Mesothelial cell of epicardium (in vitro differentiated cells): ENCODE results near the gene CPA1. TPM values are rescaled to one million over a fixed set of nuclear protein-coding genes. Genes with fewer than 3 reads are reported as not detected.

Experiments
- DNase-seq, 2 experiments: peaks; one replicate each; pipeline ENCODE4 v3.0.0; 2021; ENCODE audit warnings: low spot score in 2 of 2; ENCODE audit not compliant: unreplicated experiment in 2 of 2
- H3K27ac Mint-ChIP-seq: 2 replicates; pipeline ENCODE4 v1.8.0; 2021; ENCODE audit warnings: mixed read lengths
- H3K27me3 Mint-ChIP-seq: 2 replicates; pipeline ENCODE4 v1.8.0; 2021; ENCODE audit warnings: low read depth, mixed read lengths
- H3K36me3 Mint-ChIP-seq: 2 replicates; pipeline ENCODE4 v1.8.0; 2021; ENCODE audit warnings: mixed read lengths
- H3K4me1 Mint-ChIP-seq: 2 replicates; pipeline ENCODE4 v1.8.0; 2021; ENCODE audit warnings: mixed read lengths
- H3K4me3 Mint-ChIP-seq: 2 replicates; pipeline ENCODE4 v1.8.0; 2021; ENCODE audit warnings: mild to moderate bottlenecking, moderate library complexity, mixed read lengths
- H3K9me3 Mint-ChIP-seq: 2 replicates; pipeline ENCODE4 v1.8.0; 2021; ENCODE audit warnings: mixed read lengths
- total RNA-seq: library from RNA; stranded (reverse); gene quantifications from 3 replicates; pipeline ENCODE4 v1.2.1, GENCODE V29; 2021
- TF ChIP-seq, protein P1 (sequence below): fragments of 200-600 bp; sonication (generic); IDR thresholded peaks from one replicate; pipeline ENCODE4 v1.5.0; 2021; ENCODE audit warnings: antibody characterized with exemption; ENCODE audit not compliant: unreplicated experiment

The CPA1 gene
- total RNA-seq, 1 donor from 2014 or later = 1.1 TPM

- H3K4me3 Mint-ChIP-seq = no peak overlapping the region
- no peaks in the 10 kb centered on the region for H3K9me3 Mint-ChIP-seq
- peaks cover 64% of the 10 kb centered on the region for H3K4me1 Mint-ChIP-seq
- DNase-seq = no peak
- TF ChIP-seq, protein P1, sequence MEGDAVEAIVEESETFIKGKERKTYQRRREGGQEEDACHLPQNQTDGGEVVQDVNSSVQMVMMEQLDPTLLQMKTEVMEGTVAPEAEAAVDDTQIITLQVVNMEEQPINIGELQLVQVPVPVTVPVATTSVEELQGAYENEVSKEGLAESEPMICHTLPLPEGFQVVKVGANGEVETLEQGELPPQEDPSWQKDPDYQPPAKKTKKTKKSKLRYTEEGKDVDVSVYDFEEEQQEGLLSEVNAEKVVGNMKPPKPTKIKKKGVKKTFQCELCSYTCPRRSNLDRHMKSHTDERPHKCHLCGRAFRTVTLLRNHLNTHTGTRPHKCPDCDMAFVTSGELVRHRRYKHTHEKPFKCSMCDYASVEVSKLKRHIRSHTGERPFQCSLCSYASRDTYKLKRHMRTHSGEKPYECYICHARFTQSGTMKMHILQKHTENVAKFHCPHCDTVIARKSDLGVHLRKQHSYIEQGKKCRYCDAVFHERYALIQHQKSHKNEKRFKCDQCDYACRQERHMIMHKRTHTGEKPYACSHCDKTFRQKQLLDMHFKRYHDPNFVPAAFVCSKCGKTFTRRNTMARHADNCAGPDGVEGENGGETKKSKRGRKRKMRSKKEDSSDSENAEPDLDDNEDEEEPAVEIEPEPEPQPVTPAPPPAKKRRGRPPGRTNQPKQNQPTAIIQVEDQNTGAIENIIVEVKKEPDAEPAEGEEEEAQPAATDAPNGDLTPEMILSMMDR = no peak
- no peaks in the 10 kb centered on the region for H3K27me3 Mint-ChIP-seq
- H3K36me3 Mint-ChIP-seq = no peaks in the 10 kb centered on the region
- peak overlapping the region; percentile 93 for H3K27ac Mint-ChIP-seq
These were observed 28.6 kb upstream of the CPA1 start for GRCh38 chr7:130351791-130352090.

GRCh38 chr7:130352194-130353074 is 27.9 kb upstream of the CPA1 start:
- Mint-ChIP-seq H3K27ac (peak overlapping the region; percentile 93), H3K4me1 (peaks cover 71% of the 10 kb centered on the region), H3K27me3 (no peaks in the 10 kb centered on the region), H3K9me3 (no peaks in the 10 kb centered on the region), H3K4me3 (no peak overlapping the region), H3K36me3 (no peaks in the 10 kb centered on the region)
- DNase-seq = no peak
- TF ChIP-seq, protein P1 = no peak

- no peak for DNase-seq
- no peaks in the 10 kb centered on the region for H3K36me3 Mint-ChIP-seq
- H3K27ac Mint-ChIP-seq = peak overlapping the region; percentile 73
- H3K9me3 Mint-ChIP-seq = no peaks in the 10 kb centered on the region
- H3K4me1 Mint-ChIP-seq = peaks cover 74% of the 10 kb centered on the region
- no peaks in the 10 kb centered on the region for H3K27me3 Mint-ChIP-seq
- TF ChIP-seq, protein P1 = no peak
- no peak overlapping the region for H3K4me3 Mint-ChIP-seq
These were observed 27.1 kb upstream of the CPA1 start for GRCh38 chr7:130353196-130353595.

DNA sequence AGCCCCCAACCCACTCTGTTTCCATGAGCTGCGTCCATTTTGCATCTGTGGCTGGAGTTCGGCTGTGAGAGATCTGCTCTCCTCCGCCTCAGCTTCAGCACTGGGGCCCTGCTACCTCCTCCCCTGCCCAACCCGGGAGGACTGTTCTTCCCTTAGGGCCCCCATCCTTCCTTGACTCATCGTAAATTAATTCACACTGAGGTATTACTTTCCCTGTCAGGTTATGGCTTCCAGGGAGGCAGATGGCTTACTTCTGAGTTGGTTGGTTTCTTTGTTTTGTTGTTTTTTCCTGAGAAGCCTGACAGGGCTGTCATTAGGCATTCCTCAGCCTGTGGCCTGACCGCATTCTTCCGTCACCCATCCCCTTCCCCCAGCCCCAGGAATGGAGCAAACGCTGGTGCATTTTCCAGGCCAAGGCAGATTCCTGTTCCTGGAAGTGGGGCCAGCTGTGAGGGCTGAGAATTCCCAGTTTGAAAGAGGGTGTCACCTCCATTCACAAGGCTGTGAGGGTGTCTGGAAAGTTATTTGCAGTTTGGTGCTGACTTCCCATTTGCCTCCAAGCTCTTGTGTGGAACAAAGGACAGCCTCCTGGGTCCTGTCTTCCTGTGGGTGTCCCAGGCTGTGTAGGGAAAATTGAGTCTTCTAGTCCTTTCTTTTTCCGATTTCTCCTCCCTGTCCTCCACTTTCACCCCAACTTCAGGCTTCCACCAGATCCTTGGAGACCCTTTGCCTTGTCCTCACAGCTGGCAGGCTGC is 24.0 kb upstream of the CPA1 start:
- Mint-ChIP-seq H3K27me3 (no peaks in the 10 kb centered on the region), H3K36me3 (peaks cover 12% of the 10 kb centered on the region), H3K9me3 (peaks cover 19% of the 10 kb centered on the region), H3K27ac (peak overlapping the region; percentile 100), H3K4me1 (peaks cover 58% of the 10 kb centered on the region), H3K4me3 (no peak overlapping the region)
- TF ChIP-seq, protein P1 = no peak
- DNase-seq = peak; percentile 62 to 80

DNA sequence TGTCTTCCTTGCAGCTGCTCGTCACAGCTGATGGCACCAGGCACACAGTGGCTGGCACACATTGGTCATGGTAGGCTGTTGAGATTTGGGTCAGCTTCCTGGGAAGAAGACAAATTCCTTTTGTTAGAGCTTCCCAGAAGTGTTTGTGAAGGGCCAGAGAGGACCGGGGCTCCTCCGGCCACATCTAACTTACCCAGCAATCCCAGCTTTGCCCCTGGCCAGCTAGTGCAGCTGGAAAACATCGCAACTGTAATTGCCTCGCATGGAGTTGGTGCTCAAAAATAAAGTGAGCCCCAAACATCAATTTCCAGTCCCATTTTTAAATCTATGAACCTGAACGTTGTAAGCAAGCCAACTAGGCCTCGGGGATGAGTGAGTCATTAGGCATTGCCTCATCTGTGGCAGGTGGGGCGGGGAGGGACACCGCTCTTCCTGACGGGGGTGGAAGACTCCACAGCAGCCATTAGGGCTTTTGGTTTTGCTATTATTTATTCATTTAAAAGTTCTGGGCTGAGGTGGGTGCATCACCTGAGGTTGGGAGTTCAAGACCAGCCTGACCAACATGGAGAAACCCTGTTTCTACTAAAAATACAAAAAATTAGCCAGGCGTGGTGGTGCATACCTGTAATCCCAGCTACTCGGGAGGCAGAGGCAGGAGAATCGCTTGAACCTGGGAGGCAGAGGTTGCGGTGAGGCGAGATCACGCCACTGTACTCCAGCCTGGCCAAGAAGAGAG is 23.2 kb upstream of the CPA1 start:
- H3K9me3 Mint-ChIP-seq = peaks cover 19% of the 10 kb centered on the region
- no peak overlapping the region for H3K4me3 Mint-ChIP-seq
- TF ChIP-seq, protein P1 = no peak
- H3K36me3 Mint-ChIP-seq = peaks cover 12% of the 10 kb centered on the region
- DNase-seq = no peak
- H3K27ac Mint-ChIP-seq = peak overlapping the region; percentile 100
- H3K27me3 Mint-ChIP-seq = no peaks in the 10 kb centered on the region
- H3K4me1 Mint-ChIP-seq = peaks cover 50% of the 10 kb centered on the region
